GM18861 (cell line): Measurements from ENCODE around the gene MRPL39.
"Not testable (repeated sequence)": the region's sequence is repeated elsewhere in the genome, so short reads cannot be mapped to it uniquely, and the experiment has no call there.

ENCODE experiments used
- ATAC-seq: cut with Tn5 transposase; IDR thresholded peaks from one replicate; pipeline ENCODE4 v1.9.1; 2021; ENCODE audit not compliant: unreplicated experiment

MRPL39 gene

DNA sequence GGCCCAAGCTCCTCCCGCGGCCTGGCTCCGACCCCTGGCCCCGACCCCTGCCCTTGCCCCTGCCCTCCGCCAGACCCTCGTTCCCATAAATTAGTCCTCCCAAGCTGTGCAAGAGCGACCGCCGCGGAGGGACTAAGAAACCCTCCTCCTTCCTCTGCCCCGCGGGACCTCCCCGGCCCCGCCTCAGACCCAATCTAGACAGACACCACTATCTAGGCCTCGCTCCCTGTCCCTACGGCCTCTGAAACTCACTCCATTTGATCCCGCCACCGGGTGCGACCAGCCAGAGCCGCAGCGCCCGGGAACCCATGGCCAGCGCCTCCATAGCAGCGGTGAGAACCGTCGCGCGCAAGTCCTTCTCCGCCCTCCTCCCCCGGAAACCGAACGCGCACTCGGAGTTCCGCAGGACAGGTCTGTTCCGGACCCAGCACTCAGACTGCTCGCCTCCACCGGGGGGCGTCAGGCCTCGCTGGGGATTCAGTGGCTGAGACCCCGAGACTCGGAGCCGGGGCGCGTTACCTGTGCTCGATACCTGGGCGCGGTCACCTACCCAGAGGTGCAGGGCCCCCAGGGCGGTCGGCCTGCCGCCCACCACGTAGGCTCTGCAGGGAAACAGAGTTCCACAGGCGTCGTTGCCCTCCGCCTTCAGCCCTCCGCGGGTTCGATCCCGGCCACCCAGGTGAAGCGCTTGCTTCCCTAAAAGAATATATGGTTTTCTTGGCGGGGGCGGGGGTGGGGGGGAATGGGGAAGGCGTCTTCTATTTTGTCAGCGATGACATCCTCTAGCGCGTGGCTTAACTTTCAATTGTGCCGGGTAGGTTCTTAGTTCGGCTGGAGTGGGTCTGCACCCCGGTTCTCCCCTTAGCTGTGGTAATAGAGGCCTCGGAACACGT, at the start of gene MRPL39:
Gene MRPL39 (minus strand): TSS at position 331 of the 893 bp plus-strand sequence. CDS start 6 bp downstream, at position 325.
- peak; percentile 85 for ATAC-seq

DNA sequence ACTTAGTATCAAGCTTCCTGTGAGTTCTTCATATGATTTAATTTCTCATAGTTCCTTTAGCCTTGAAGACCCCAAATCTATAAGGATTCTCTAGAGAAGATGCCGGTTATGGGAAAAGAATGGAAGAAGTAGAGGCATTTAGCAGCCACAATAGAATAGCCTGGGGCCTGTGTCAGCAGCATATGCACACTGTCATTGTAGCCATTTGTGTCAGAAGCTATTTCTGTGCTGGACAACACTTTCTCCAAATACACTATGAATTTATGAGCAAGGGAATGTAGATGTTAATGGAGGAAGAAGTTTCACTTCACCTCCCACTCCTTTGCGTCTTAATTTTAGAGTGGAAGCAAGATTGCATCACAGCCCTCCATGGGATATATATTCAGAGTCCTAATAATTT, 49.1 kb upstream of the MRPL39 start:
- ATAC-seq: no peak

DNA sequence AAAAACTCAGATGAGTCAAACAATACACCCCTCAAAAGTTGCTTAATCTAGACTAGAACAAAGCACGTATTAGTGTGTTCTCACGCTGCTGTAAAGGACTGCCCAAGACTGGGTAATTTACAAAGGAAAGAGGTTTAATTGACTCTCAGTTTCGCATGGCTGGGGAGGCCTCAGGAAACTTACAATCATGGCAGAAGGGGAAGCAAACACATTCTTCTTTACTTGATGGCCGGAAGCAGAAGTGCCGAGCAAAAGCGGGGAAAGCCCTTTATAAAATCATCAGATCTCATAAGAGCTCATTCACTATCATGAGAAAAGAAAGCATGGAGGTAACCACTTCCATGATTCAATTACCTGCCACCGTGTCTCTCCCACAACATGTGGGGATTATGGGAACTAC, 41.9 kb upstream of the MRPL39 start:
- no peak for ATAC-seq

DNA sequence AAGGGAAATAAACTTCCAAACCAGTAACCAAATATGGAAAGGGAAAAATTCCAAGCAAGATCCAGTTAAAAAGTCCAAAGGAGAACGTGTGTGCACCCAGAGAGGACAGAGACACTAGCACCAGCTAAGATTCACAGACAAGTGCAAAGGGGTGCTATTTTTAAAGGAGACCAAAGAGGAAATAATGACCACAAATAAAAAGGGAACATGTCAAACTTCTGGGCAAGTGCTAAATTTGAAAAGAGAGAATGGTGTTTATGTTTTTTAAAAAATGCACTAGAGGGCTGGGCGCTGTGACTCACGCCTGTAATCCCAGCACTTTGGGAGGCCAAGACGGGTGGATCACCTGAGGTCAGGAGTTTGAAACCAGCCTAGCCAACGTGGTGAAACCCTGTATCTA, 40.4 kb upstream of the MRPL39 start:
- no peak for ATAC-seq

DNA sequence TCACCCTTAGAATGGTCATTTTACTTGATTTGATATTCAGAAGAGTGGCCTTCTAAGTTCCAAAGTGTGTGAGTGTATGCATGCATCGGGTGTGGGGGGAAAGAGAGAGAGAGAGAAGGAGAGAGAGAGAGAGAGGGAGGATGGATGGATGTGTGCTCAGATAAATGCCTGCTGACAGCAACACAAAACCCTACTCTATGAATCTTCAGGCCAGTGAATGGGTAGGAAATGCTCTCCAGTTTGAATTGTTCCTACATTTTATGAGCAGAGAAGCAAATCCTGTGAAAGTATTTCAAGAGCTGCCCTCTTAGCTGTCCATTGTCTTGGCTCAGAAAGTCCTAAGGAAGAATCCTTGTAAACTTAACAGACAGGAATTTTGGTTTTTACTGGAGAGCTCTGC, 39.2 kb upstream of the MRPL39 start:
- ATAC-seq: no peak

DNA sequence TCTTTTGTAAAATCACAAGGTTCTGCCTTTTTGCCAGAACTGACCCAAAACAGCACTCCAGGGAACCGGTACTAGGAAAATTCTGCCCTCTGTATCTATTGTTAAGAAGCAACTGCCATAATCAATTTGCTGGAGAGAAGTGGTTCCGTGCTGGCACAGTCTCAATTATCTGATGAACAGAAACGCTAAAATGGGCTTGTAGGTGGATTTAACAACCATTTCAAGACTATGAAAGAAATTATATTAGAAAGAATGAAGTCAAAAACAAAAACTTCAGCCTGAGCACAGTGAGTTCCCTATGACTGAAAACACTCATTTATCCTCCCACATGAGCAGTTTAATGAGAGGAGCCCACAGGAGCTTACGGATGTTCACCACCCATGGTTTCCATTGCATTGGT, 36.2 kb upstream of the MRPL39 start:
- no peak for ATAC-seq

DNA sequence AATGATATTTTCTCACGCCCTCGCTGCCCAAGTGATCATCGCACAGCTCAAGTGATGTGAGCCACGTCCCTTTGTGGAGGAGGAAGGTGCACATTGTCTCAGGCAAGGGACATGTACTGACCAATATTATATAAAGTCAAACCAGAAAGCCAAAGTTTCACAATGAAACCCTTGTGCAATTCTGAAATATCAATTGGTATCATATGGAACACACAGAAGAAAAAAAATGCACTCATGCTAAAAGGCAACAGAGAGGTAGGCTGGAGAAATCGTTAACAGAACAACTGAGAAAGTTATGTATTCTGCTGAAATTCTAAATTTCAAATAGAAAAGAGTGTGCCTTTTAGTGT, 33.6 kb upstream of the MRPL39 start:
- no peak for ATAC-seq

DNA sequence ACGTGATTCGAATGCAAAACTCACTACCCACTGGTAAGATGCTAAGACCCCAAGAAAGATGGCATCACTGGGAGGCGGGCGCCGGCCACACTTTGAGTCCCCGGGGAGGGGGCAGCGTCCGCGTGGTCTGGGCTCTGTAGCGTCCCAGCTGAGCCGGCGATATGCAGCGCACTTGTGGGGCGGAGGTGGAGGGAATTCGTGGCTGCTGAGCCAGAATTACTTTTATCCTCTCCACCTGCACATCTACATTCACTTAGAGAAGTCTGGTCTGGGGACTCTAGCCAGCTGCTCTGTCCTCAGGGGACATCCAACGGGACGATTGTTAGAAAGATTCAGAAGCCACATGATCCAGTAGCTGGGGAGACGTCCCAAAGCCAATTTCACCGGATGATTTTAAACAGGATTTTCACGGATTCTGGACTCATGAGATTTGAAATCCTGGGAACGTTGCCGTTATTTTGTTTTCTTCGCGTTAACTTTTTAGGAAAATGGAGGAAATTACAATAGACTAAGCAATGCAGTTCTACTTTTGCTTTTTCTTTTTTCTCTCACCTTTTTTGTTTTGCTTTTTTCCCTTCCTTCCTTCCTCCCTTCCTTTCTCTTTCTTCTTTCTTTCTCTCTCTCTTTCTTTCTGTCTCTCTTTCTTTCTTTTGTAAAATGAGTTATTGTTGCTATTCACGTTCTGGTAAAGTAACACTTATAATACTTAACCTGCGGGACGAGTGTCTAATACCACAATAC, 33.1 kb upstream of the MRPL39 start:
- peak; percentile 12 for ATAC-seq

DNA sequence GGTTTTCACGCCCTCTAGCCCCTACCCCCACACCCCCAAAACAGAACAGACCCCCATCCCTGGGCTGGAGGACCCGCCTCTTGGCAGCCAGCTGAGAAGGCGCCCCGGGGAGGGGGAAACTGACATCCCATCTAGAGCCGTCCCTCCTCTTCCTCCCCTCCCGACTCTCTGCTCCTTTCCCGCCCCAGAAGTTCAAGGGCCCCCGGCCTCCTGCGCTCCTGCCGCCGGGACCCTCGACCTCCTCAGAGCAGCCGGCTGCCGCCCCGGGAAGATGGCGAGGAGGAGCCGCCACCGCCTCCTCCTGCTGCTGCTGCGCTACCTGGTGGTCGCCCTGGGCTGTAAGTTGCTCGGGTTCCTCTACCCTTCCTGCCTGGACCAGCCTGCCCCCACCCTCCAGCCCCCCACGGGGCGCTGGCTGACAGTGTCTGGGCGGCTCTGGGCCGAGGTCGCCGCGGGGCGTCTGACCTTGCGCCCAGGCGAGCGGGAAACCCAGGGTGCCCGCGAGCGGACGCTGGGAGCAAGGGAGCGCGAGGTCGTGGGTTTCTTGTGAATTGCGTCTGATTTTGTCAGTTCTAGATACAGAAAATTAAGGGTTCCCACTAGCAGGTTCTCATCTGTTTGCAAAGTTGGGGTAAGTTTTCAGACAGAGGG, 32.4 kb upstream of the MRPL39 start:
- peak; percentile 58 for ATAC-seq

DNA sequence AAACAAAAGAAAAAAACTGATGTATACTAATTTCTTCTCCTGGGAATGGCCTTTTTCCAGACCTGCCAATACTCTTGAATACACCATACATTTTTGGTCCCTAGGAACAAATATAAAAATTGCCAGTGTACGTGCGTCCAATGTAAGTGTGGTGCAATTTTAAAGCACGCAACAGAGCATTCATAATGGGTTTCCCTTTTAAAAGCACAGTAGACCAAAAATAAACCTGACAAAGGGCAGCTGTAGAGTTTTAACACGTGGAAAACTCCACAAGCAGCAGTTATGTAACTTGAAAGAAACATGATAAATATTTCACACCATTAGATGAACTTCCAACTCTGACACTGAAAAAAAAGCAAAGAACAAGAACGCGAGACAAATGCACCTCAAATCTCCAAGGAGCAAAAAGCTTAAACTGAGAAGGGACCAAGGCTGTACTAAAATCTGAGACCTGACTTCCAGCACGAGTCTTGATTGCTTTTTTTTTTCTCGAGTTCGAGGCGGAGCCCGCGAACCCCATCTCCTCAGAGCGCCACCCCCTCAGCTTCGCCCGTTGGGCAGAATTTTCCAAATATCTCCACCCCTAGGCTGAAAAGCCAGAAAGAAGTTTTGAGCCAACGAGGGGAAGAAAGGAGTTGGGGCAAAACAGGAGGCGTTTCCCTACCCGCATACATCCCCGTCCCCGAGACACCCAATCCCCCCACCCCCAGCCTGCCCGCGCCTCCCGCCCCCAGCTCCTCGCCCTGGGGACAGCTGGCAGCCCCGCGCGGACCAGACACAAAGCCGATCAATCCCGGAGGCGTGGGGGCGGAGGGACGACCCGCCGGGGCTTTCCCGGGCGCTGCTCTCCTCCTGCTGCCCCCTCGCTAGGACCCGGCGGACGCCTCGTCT, 31.6 kb upstream of the MRPL39 start, which contains the start of gene JAM2:
Gene JAM2 (plus strand): TSS at position 599 of the 891 bp plus-strand sequence. CDS start 564 bp downstream, outside the sequence.
- ATAC-seq: no peak

DNA sequence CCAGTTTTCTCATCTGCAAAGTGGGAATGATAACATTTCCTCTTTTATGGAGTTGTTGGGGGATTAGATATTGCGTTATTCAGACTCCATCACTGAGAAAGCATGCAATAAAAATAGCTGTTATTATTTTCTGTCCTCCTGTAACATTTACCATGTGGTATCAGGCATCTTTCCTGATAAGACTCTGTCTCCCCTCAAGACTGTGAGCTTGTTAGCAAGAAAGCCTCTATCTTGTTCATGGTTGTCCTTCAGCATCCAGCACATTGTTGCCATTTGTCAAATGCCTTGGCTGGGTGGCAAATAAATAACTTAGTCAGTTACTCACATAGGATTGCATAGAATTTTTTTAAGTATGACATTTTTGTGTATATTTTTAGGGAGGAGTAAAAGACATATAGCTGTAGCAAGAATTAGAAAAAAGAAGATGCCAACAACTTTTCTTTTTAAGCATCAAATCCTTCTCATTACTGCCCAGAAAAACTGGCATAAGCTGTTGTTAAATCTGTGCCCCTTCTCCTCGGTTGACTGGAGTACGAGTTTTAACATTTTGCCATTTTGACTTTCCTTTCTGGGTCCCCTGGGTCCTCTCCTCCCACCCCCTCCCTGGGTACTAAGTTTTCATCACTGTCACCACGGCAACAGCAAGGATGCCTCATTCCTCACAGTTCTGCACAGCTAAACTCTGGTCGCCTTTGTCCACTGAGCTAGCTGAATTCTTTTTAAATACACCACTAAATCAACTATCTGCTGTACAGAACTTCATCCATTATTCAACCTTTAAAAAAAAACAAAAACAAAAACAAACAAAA, 30.8 kb upstream of the MRPL39 start:
- ATAC-seq: no peak

DNA sequence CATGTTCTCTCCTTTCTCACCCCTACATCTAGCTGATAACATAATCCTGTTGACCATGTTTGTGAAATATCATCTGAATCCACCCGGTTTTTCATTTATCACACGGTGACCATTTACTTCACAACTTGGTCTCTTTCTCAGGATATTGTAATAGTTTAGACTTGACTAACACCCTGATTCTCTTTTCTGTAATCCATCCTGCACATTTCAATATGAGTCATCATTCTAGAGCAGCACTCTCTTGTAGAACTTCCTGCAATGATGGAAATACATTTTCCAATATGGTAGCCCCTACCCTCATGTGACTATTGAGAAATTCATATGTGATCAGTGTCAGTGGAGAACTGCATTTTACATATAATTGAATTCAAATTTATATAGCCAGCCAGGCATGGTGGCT, 29.4 kb upstream of the MRPL39 start:
- ATAC-seq: no peak

DNA sequence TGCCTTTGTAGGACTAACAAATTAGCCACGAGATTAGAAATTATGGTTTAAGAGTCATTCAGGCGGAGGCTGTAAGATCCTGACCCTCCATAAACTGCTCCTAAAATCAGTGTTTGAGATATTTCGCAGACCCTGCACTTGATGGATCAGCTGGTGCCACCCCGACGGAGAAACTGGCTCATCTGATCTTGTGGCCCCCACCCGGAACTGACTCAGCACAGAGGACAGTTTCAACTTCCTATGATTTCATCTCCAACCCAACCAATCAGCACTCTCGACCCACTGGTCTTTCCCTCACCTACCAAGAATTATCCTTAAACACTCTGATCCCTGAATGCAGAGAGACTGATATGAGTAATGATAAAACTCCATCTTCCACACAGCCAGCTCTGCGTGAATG, 28.0 kb upstream of the MRPL39 start:
- no peak for ATAC-seq

DNA sequence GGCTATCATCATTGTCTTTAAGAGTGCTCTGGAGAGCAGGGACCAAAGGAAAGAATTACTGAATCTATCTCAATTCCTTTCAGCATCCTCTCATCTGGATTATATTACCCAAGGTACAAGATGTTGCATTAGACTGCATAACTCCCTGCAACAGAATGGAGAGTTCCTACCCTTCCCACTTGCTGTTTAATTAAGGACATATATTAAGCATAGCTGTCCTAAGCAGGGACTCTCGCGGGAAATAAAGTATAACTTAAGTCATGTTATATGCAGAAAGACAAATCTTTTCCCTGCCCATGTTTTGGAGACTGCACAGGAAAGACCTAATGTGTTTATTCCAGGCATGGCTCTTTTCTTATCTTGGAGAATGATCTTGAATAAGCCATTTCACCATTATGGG, 25.0 kb upstream of the MRPL39 start:
- no peak for ATAC-seq

DNA sequence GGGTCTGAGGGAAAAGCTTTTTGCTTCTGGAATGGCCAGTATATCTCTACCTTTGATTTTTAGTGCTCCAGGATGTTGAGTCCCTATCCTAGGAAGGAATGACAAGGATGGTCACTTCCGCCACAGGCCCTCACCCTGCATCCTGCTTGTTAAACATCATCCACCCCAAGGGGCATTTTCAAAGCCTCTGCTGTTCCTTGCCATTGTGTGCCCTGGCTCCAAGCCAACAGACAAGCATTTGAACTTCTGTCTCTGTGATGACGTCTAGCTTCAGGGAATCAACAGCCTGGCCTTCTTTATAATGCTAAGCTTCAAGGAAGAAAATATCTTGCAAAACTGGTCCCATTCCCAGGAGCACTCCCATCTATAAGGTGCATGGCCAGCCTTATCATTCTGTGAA, 19.5 kb upstream of the MRPL39 start:
- ATAC-seq: no peak

DNA sequence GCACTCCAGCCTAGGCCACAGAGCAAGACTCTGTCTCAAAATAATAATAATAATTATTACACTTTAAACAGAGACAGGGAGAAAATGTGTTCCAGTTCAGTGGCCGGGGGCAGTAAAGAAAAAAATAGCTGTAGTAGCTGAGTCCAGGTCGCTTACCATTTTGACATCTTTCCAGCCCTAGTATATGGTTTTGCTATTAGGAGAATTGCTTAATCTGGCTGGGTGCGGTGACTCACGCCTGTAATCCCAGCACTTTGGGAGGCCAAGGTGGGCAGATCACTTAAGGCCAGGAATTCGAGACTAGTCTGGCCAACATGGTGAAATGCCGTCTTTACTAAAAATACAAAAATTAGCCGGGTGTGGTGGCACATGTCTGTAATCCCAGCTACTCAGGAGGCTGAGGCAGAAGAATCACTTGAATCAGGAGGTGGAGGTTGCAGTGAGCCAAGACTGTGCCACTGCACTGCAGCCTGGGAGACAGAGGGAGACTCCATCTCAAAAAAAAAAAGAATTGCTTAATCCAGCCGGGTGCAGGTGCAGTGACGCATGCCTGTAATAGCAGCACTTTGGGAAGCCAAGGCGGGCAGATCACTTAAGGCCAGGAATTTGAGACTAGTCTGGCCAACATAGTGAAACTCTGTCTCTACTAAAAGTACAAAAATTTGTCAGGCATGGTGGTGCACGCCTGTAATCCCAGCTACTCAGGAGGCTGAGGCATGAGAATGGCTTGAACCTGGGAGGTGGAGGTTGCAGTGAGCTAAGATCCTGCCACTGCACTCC, 18.7 kb upstream of the MRPL39 start:
- not testable (repeated sequence) for ATAC-seq

DNA sequence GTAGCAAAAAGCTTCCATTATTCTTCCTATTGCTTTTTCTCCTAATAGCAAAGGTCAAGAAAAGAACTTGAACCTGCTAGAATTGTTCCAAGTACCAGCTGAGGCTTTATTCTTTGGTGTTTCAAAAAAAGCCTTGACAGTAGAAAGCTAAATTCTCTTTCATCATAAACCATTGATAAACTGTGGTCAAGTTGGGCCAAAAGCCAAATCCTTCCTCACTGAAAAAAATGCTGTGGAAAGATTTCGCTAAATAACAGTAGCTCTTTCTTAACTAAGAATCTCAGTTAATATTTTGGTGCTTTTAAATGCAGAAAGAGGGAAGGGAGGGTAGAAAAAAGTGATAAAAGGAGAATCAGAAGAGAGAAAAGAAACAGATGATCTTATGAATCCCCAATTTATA, 17.8 kb upstream of the MRPL39 start:
- no peak for ATAC-seq

DNA sequence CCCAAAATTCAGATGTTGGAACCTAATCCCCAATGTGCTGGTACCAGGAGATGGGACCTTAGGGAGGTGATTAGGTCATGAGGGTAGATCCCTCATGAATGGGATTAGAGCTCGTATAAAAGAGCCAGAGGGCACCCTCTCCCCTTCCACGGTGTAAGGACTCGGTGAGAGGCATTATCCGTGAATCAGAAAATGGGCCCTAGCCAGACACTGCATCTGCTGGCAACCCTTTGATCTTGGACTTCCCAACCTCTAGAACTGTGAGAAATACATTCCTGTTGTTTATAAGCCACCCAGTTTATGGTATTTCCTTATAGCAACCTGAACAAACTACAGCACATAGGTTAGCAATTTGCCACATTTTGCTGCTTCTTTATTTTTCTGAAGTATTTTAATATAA, 17.2 kb upstream of the MRPL39 start:
- no peak for ATAC-seq

DNA sequence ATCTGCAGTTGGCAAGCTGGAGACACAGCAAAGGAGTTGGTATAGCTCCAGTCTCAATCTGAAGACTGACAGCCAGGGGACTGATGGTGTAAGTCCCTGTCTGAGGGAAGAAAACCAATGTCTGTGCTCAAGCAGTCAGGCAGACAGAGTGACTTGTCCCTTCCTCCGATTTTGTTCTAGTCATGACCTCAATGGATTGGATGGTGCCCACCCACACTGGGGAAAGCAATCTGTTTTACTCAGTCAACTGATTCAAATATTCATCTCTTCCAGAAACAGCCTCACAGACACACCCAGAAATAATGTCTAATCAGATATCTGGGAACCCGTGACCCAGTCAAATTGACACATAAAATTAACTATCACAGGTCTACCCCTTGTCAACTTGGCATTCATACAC, 11.9 kb upstream of the MRPL39 start:
- ATAC-seq: no peak
